ENCODE data around the gene ACY1.
"Not testable (repeated sequence)": the region's sequence is repeated elsewhere in the genome, so short reads cannot be mapped to it uniquely, and the experiment has no call there.

Gene ACY1

DNA sequence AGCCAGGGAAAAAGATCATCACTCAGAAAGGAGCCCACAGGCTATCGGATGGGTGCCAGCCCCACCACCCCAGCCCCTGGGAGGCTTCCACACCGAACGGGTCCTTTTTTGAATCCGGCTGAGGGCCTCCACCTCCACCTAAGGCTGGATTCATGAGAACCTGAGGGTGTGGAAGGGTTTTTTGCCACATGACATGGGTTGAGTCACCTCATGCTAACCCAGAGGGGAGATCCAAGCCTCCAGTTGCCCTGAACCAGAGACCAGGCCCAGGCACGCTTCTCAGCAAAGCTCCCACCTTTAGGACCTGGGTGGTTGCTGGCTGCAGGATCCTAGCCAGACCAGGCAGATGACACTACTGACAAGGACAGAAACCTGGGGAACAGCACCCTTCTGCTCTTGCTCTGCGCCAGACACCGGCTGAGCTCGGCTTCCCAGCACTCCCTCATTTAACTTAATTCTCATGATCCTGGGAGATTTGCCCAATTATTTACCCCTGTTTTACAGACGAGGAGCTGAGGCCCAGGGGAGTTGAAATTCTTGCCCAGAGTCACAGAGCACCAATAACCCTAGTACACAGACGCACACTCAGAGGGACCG lies 47.5 kb downstream of the ACY1 start:
- DNase-seq: no peak

DNA sequence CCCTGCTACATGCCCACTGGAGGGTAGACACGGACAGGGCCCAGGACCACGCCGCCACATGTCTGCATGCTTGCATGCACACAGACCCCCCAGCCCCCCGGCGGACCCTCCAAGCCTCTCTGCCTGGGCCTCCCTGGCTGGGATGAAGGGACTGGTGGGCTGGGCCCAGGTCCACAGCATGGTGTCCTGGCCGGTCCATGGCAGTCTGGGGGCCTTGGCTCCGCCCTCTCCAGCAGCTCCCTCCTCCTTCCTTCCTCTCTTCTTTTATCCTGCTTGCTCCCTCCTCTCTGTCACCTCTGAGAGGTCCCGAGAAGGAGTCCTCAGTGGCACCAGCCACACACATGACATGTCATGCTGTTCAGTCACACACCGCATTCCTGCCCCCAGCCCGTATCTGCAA lies 48.6 kb downstream of the ACY1 start:
- no peak for DNase-seq

DNA sequence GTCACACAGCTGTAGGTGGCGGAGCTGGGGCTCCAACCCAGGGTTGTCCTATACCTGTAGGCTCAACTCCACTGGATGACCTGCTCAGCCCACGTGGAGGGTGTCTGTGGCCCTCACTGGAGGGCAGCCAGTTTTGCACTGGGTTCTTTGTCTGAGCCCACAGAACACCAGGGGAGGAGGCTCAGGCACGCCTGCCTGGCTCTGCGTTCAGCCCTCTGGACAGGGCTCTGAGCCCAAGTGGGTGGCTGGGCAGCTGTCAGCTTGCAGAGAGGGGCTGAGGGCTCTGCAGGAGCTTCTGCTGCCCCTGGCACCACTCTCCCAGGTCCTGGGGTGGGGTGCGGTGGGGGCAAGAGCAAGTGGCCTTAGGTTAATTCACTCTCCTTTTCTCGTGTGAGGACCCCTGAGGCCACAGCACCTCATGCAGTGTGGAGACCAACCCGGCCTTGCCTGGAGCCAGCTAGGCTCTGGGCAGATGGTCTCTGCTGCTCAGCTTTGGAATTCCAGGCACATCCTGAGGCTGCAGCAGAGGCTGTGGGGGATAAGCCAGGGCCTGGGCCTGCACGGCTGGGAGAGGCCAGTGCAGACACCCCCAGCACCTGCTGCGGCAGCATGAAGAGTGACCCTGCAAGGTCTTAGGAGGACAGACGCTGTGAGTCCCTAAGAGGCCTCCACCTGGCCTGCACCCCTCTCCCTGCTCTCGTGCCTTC lies 49.5 kb downstream of the ACY1 start:
- no peak for DNase-seq

DNA sequence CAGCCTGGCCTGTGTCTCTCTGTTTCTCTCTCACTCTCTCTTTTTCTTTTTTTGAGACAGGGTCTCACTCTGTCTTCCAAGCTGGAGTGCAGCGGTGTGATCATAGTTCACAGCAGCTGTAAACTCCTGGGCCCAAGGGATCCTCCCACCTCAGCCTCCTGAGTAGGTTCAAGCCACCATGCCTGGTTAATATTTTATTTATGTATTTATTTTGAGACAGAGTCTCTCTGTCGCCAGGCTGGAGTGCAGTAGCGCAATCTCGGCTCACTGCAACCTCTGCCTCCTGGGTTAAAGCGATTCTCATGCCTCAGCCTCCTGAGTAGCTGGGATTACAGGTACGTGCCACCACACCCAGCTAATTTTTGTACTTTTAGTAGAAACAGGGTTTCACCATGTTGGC lies 50.4 kb downstream of the ACY1 start:
- not testable (repeated sequence) for DNase-seq

DNA sequence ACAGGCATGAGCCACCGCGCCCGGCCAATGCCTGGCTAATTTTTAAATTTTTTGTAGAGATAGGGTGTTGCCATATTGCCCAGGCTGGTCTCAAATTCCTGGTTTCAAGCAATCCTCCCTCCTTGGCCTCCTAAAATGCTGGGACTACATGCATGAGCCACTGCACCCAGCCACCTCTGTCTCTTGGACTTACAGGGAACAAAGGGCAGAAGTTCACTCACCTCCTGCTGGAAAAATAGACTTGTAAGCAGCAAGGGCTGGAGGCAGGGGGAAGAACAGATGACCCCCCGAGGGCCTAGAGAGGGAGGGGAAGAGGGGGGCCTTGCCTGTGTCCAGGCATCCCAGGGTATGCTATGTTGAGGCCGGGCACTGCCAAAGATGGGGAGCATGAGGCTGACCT lies 50.9 kb downstream of the ACY1 start:
- DNase-seq: no peak

DNA sequence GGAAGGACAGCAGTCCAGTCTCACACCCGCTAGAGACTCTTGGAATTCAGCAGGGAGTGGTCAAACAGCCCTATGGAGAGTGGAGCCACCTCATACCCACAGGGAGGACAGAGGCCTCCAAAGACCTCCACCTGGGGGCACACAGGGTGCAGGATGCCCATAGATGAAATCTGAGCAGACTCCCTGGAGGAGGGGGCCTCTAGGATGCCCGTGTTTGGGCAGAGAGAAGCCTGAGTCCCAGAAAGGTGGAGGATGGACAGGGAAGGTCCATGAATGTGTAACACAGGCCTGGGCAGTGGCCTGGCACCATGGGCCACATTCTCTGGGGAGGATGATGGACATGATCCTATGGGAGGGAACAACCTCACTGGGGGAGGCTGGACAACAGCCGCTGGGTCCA lies 51.3 kb downstream of the ACY1 start:
- no peak for DNase-seq

DNA sequence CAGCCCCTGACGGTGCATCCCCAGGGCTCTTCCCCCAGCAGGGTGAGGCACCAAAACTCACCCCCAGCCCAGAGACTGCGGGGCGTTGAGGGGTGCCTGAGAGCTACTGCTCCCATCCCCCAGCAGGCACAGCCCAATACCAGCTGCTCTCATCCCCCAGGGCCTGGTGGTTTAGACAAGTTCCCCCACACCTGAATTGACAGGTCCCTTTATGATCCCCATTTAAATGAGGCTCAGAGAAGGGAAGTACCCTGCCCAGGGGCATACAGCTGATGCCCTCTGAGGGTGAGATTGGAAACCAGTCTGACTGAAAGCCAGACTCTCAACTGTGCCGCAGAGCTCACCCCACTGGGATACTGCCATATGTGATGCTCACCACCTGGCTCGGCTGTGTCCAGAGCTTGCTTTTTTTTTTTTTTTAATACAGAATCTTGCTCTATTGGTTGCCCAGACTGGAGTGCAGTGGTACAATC lies 52.9 kb downstream of the ACY1 start:
- no peak for DNase-seq

DNA sequence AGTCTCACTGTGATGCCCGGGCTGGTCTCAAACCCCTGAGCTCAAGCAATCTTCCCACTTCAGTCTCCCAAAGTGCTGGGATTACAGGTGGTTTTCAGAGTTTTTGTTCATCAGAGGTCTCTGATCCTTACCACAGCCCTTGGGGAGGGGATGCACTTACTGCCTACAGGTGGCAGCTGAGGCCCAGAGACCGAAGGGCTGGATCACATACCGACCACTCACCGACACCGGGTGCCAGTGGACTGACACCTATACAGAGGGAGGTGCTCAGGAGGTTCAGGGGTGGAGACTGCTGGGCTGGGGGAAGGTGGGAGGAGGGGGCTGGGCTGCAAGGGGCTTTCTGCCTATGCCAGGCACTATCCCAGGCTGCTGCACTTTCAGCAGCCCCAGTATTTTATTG lies 53.5 kb downstream of the ACY1 start:
- DNase-seq: peak; percentile 57

DNA sequence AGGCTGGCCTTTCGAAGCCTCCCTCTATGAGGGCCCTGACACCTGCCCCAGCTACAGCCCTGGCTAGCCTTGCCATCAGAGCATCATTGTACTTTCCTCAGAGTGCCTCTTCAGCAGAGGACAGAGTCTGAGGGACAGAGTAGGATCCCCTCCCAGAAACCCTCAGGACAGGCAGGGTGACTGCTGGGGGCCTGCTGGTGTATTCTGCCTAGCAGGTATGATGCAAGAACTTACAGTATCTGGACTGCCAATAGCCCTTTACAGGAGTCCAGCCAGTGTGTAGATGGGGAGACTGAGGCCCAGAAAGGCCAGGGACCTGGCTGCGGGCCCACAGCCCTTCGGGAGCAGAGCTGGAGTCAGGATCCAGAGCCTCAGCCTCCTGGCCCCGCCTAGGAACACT lies 54.0 kb downstream of the ACY1 start:
- no peak for DNase-seq

DNA sequence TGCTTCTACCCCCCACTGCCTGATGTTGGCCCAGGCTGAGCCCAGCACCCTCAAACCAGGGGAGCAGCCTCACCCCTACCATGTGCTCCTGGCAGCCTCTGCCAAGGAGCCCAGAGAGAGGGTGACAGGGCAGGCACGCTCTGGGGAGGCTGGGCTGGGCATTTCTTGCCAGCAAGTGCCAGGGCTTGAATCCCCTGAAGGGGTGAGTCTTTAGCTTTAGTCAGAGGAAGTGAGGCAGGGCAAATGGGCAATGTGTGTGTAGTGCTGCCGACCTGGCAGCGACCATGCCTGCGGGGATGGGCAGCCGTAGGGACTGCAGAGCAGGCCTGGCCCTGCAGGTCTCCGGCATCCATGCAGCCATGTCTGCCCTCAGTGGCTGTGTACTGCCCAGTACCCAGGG lies 54.9 kb downstream of the ACY1 start:
- no peak for DNase-seq
